Endothelial cell of umbilical vein (primary cell): Measurements from ENCODE around the gene GRK5. TPM values are rescaled to one million over a fixed set of nuclear protein-coding genes. Genes with fewer than 3 reads are reported as not detected.

Source experiments
- BruUV-seq: library from RNA; stranded (reverse); fragments of 400-500 nt; replicated peaks from 2 replicates; lab custom pipeline; 2021; lab: Mats Ljungman, UMichigan
- CTCF ChIA-PET: fragments of 300-600, 350-600 bp; sonication (Branson Sonifier 250); formaldehyde crosslinking; loops from one replicate; lab custom pipeline; 2021; ENCODE audit warnings: antibody characterized with exemption, inconsistent platforms; lab: Charles Lee
- POLR2A ChIA-PET: fragments of 300-600, 350-600 bp; sonication (Branson Sonifier 250); formaldehyde crosslinking; loops from one replicate; lab custom pipeline; 2021; ENCODE audit warnings: antibody characterized with exemption, inconsistent platforms; lab: Charles Lee
- DNase-seq: peaks from one replicate; pipeline ENCODE4 v3.0.0-alpha.2; 2011; ENCODE audit warnings: low read depth, low spot score
- FAIRE-seq: peaks from 2 replicates; lab custom pipeline; 2011; peaks lifted over from hg19 to GRCh38; lab: Jason Lieb, UNC
- H2AFZ ChIP-seq: 2 replicates; pipeline ENCODE4 v1.6.0; 2012; ENCODE audit warnings: low read depth, low read length, control low read depth, inconsistent platforms
- H3K27ac ChIP-seq: 2 replicates; pipeline ENCODE4 v1.5.1; 2011; ENCODE audit warnings: low read depth, mild to moderate bottlenecking, control low read depth, low read length, moderate library complexity; ENCODE audit not compliant: insufficient read depth
- H3K27me3 ChIP-seq, 2 experiments: 2 replicates each; pipeline versions ENCODE4 v1.6.0 to v1.6.1; 2011; ENCODE audit warnings: low read length in 2 of 2, mixed read lengths in 1 of 2; ENCODE audit not compliant: control insufficient read depth in 2 of 2, insufficient read depth in 2 of 2
- H3K36me3 ChIP-seq, 2 experiments: 2 replicates in 1 of 2; 3 replicates in 1 of 2; pipeline ENCODE4 v1.5.1; 2011; ENCODE audit warnings: low read length in 2 of 2, mild to moderate bottlenecking in 1 of 2, moderate library complexity in 1 of 2; ENCODE audit not compliant: control insufficient read depth in 2 of 2, insufficient read depth in 2 of 2; ENCODE audit errors: extremely low read depth in 1 of 2
- H3K4me1 ChIP-seq: 3 replicates; pipeline ENCODE4 v1.5.1; 2011; ENCODE audit warnings: mild to moderate bottlenecking, low read length; ENCODE audit not compliant: control insufficient read depth, insufficient read depth; ENCODE audit errors: extremely low read depth
- H3K4me2 ChIP-seq: 2 replicates; pipeline ENCODE4 v1.6.1; 2011; ENCODE audit warnings: low read length, control low read depth, mixed read lengths; ENCODE audit not compliant: insufficient read depth
- H3K4me3 ChIP-seq, 3 experiments: fragments of 200-600 bp in 1 of 3; sonication (generic), shearing (Covaris generic) in 1 of 3; replicated peaks in 1 of 3; 2 replicates each; pipeline ENCODE4 v1.5.1; 2011 to 2016; ENCODE audit warnings: control low read depth in 3 of 3, low read length in 3 of 3, mild to moderate bottlenecking in 2 of 3, inconsistent platforms in 1 of 3, low read depth in 1 of 3, moderate library complexity in 1 of 3; ENCODE audit not compliant: insufficient read depth in 1 of 3
- H3K79me2 ChIP-seq: 2 replicates; pipeline ENCODE4 v1.6.0; 2012; ENCODE audit warnings: low read length, inconsistent platforms; ENCODE audit not compliant: control insufficient read depth, insufficient read depth
- H3K9ac ChIP-seq: replicated peaks from 2 replicates; pipeline ENCODE3; 2011; ENCODE audit warnings: low read length, control low read depth; ENCODE audit not compliant: insufficient read depth; ENCODE audit errors: extremely low read depth
- H3K9me1 ChIP-seq: replicated peaks from 3 replicates; pipeline ENCODE4 v1.6.0; 2011; ENCODE audit warnings: mild to moderate bottlenecking, low read length; ENCODE audit not compliant: control insufficient read depth, insufficient read depth; ENCODE audit errors: extremely low read depth
- H3K9me3 ChIP-seq: replicated peaks from 2 replicates; pipeline ENCODE4 v1.5.1; 2012; ENCODE audit warnings: low read length, inconsistent platforms; ENCODE audit not compliant: control insufficient read depth, insufficient read depth
- H4K20me1 ChIP-seq: replicated peaks from 2 replicates; pipeline ENCODE3; 2011; ENCODE audit warnings: mild to moderate bottlenecking, low read length; ENCODE audit not compliant: control insufficient read depth, insufficient read depth; ENCODE audit errors: extremely low read depth
- EZH2 ChIP-seq: IDR thresholded peaks from 2 replicates; pipeline ENCODE4 v1.6.1; 2012; ENCODE audit warnings: borderline replicate concordance, low read depth, mild to moderate bottlenecking, moderate library complexity, low read length, inconsistent platforms; ENCODE audit not compliant: severe bottlenecking
- FOS ChIP-seq: IDR thresholded peaks from 2 replicates; pipeline ENCODE4 v1.6.1; 2011; ENCODE audit warnings: mild to moderate bottlenecking, low read length, moderate library complexity, borderline replicate concordance; ENCODE audit not compliant: insufficient read depth
- GATA2 ChIP-seq: IDR thresholded peaks from 2 replicates; pipeline ENCODE4 v1.7.0; 2011; ENCODE audit warnings: low read depth, mild to moderate bottlenecking, moderate library complexity, mixed read lengths, low read length; ENCODE audit not compliant: insufficient read length, insufficient read depth
- JUN ChIP-seq: IDR thresholded peaks from 2 replicates; pipeline ENCODE4 v1.6.1; 2011; ENCODE audit warnings: borderline replicate concordance, low read depth; ENCODE audit not compliant: insufficient read length, insufficient read depth
- MAX ChIP-seq: IDR thresholded peaks from 2 replicates; pipeline ENCODE4 v1.6.1; 2011; ENCODE audit not compliant: insufficient read depth, insufficient read length
- POLR2A ChIP-seq: IDR thresholded peaks from 2 replicates; pipeline ENCODE4 v1.6.1; 2012; ENCODE audit warnings: low read depth, mild to moderate bottlenecking, control low read depth, low read length
- POLR2AphosphoS5 ChIP-seq: IDR thresholded peaks from 2 replicates; pipeline ENCODE4 v1.6.1; 2012; ENCODE audit warnings: low read depth, mild to moderate bottlenecking, control low read depth, low read length, moderate library complexity; ENCODE audit not compliant: insufficient read depth
- dilution Hi-C: fragments of 300-500 bp; cut with MboI; formaldehyde crosslinking; loops from one replicate; pipeline ENCODE4 v1.15.0; 2019; ENCODE audit warnings: low sequenced_read_pairs; ENCODE audit not compliant: extremely low pct_ligation_motif_present
- intact Hi-C: fragments of 100-400 bp; cut with micrococcal nuclease; formaldehyde crosslinking; loops from one replicate; pipeline ENCODE4 v1.10.0; 2022
- polyA plus RNA-seq, 4 experiments: library from polyadenylated mRNA; depleted of rRNA in 3 of 4; stranded (reverse) in 3 of 4; unstranded in 1 of 4; fragments of >200 nt; gene quantifications; 2 replicates each; pipeline versions ENCODE4 v1.2.1 to v1.2.3, GENCODE V29; 2011 to 2012; ENCODE audit warnings: missing spikeins in 1 of 4
- total RNA-seq: library from RNA; stranded (reverse); gene quantifications from 2 replicates; pipeline ENCODE4 v1.2.3, GENCODE V29; 2021
- TF ChIP-seq, protein P1 (sequence below), 2 donors: IDR thresholded peaks; 1 replicate in 1 of 2; 2 replicates in 1 of 2; pipeline ENCODE4 v1.5.1; 2011; ENCODE audit warnings: low read length in 2 of 2, mild to moderate bottlenecking in 2 of 2, moderate library complexity in 2 of 2, control low read depth in 1 of 2, inconsistent platforms in 1 of 2, low read depth in 1 of 2; ENCODE audit not compliant: insufficient read depth in 1 of 2; ENCODE audit errors: extremely low read depth in 1 of 2

Gene GRK5
- total and polyA plus RNA-seq, 2 donors (not counting 3 experiments of a cell fraction or from before 2014, with no cell fraction given): 13.1 to 29.5 TPM

DNA sequence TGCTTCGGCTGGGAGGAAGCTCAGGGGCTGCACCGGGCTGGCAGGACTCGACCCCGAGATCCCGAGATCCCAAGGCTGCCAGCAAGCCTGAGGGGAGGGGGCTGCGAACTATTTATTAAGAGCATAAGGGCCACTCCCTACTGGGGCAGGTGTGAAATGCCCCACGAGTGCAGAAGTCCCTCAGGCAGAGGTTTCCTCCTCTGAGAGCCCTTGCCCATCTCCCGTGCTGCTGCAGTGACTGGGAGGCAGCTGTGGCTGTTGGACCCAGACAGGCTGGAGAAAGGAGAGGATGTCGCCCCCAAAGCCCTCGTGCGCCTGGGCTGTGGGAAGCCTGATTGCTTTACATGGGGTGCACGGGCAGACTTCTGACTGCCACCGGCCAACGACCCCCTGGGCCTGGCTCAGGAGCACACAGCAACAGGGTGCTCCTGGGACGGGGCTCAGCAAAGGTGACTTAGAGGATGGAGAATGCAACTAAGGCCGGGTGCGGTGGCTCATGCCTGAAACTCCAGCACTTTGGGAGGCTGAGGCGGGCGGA is 295.3 kb downstream of the GRK5 start:
- BruUV-seq: no TSS peak
- intact Hi-C loops: no loop called here
- Histone ChIP-seq H3K4me1 (no peaks in the 10 kb centered on the region), H3K27me3 (no peaks in the 10 kb centered on the region), H3K79me2 (no peaks in the 10 kb centered on the region), H3K9me3 (no peaks in the 10 kb centered on the region), H3K36me3 (no peaks in the 10 kb centered on the region), H3K9me1 (no peaks in the 10 kb centered on the region), H3K4me3 (no peak overlapping the region), H4K20me1 (no peaks in the 10 kb centered on the region), H2AFZ (no peak overlapping the region), H3K27ac (no peak overlapping the region), H3K9ac (no peak overlapping the region), H3K4me2 (no peak overlapping the region)
- DNase-seq (no peak), FAIRE-seq (no peak)
- dilution Hi-C loops: no loop called here
- POLR2A ChIA-PET: no interaction called here
- no peak for TF ChIP-seq FOS
- no peak for TF ChIP-seq POLR2A
- no peak for TF ChIP-seq GATA2
- no peak for TF ChIP-seq POLR2AphosphoS5
- no peak for TF ChIP-seq JUN
- TF ChIP-seq, protein P1, sequence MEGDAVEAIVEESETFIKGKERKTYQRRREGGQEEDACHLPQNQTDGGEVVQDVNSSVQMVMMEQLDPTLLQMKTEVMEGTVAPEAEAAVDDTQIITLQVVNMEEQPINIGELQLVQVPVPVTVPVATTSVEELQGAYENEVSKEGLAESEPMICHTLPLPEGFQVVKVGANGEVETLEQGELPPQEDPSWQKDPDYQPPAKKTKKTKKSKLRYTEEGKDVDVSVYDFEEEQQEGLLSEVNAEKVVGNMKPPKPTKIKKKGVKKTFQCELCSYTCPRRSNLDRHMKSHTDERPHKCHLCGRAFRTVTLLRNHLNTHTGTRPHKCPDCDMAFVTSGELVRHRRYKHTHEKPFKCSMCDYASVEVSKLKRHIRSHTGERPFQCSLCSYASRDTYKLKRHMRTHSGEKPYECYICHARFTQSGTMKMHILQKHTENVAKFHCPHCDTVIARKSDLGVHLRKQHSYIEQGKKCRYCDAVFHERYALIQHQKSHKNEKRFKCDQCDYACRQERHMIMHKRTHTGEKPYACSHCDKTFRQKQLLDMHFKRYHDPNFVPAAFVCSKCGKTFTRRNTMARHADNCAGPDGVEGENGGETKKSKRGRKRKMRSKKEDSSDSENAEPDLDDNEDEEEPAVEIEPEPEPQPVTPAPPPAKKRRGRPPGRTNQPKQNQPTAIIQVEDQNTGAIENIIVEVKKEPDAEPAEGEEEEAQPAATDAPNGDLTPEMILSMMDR (IDR thresholded peaks at IDR 0.05; ENCODE audit: extremely low read depth in 1 of 2, insufficient read depth in 1 of 2, low read depth in 1 of 2, low read length in 2 of 2): no peak
- no peak for TF ChIP-seq MAX
- no peak for TF ChIP-seq EZH2
- CTCF ChIA-PET: no interaction called here
